Prostate gland (tissue), 1 donor: ENCODE data around the gene FBXL16.

Experiments
- POLR2A ChIP-seq: fragments of 450-650 bp; IDR thresholded peaks from one replicate; pipeline ENCODE4 v1.6.1; 2016; ENCODE audit warnings: antibody characterized with exemption, mild to moderate bottlenecking
- POLR2AphosphoS5 ChIP-seq: sonication (generic); formaldehyde crosslinking; IDR thresholded peaks from one replicate; pipeline ENCODE4 v1.6.1; 2017; ENCODE audit warnings: antibody characterized with exemption

- TF ChIP-seq POLR2A (no peak), POLR2AphosphoS5 (no peak)
These were observed 46.4 kb upstream of the FBXL16 start for GRCh38 chr16:752007-752312.
